Measurements from ENCODE around the gene GLB1L3.
"Not testable (repeated sequence)": the region's sequence is repeated elsewhere in the genome, so short reads cannot be mapped to it uniquely, and the experiment has no call there.

Gene GLB1L3

GRCh38 chr11:134275188-134275533, 1.0 kb upstream of the GLB1L3 start:
- DNase-seq (ENCODE audit: low spot score), result no peak

DNA sequence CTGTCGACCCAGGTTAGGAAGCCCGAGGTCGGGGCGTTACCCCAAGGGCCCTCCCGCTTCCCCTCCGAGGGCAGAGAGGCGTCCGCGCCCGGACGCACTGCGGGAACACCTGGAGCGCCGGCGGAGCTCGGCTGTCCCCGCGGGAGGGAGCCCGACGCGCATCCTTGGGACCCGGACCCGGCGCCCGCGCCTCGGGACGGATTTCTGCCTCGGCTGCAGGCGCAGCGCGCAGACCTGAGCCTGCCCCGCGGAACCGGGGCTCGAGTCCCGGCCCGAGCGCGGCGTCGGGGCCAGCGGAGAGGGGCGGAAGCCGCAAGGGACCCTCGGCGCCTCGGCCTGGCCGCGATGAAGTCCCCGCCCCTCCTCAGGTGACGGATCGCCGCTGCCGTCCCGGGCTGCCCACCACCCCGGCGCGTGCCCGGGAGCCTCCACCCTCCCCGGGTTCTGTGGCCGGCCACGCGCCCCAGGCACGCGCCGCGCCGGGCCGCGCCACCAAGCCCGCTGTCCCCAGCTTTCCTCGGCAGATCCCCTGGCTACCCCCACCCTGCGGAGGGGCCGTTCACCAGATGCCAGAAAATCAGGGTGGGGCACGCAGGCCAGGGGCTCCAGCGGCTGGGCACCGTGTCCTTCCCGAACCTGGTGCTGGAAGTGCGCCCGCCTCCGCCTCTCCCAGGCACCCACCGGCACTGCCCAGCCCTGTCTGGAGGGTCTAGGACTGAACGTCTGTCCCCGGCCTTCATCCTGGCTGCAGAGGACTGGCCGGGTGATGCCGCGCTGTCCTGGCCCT, 410 bp downstream of the GLB1L3 start:
- peak; percentile 23 for DNase-seq (ENCODE audit: low spot score)

- DNase-seq (ENCODE audit: low spot score), result peak; percentile 27
These were observed 1.2 kb downstream of the GLB1L3 start for GRCh38 chr11:134277183-134278001.

GRCh38 chr11:134278356-134278755, 2.2 kb downstream of the GLB1L3 start:
- no peak for DNase-seq (ENCODE audit: low spot score)

DNA sequence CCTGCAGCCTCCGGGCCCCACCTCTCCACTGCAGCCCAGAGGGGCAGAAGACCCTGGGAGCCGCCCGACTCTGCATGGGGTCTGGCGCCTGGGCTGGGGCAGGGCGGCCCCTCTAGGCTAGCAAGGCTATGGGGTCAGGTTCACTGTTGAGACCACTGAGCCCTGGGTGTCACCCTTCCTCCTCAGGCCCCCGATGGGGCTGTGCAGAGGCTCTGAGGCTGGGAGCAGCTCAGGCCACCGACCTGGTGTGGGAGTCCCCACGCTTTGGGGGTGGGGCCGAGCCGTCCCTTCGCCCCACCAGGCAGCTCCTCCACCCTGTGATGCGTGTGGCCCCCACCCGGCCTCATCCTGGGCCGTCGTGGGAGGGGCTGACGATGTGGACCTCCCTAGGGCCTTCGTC, 5.5 kb downstream of the GLB1L3 start:
- DNase-seq (ENCODE audit: low spot score), result not testable (repeated sequence)

DNA sequence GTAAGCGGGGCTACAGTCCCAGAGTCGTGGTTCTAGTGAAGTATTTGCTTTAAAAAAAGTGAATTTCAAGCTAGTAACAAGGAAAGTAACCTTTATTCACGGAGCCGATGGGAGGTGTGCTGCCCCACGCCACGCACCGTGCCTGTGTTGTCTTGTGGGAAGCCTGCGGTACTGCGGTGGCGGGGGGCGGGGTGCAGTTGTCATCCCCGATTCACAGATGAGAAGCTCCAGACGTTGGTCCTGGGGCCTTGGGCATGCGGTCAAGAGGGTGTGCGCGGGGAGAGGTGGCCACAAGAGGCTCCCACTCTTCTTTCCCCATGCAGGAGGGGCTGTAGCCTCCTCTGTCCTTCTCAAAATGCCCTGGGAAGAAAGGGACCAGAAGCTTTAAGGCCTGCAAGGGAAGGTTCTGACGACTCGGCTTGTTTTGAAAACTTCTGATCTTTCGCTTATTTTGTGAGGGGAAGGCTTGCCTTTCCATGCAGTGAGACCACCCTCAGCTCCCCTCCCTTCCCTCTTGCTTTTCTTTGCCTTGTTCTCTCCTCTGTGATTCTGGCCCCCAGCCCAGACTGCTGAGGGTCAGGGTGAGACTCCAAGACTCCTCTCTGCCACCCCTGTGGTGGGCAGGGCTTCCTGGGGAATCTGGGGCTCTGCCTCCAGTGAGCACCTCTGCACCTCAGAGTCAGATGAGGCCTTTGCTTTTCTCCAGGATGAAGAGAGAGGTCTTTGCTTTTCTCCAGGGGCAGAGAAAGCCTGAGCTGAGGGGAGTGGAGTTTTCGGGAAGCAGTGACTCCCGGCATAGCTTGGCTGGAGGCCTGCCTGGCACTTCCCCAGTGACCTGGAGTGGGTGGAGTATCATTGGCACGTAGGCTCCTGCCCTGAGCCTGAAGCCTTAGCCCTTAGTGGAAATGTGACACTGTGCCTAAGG, 6.2 kb downstream of the GLB1L3 start:
- no peak for DNase-seq (ENCODE audit: low spot score)

DNA sequence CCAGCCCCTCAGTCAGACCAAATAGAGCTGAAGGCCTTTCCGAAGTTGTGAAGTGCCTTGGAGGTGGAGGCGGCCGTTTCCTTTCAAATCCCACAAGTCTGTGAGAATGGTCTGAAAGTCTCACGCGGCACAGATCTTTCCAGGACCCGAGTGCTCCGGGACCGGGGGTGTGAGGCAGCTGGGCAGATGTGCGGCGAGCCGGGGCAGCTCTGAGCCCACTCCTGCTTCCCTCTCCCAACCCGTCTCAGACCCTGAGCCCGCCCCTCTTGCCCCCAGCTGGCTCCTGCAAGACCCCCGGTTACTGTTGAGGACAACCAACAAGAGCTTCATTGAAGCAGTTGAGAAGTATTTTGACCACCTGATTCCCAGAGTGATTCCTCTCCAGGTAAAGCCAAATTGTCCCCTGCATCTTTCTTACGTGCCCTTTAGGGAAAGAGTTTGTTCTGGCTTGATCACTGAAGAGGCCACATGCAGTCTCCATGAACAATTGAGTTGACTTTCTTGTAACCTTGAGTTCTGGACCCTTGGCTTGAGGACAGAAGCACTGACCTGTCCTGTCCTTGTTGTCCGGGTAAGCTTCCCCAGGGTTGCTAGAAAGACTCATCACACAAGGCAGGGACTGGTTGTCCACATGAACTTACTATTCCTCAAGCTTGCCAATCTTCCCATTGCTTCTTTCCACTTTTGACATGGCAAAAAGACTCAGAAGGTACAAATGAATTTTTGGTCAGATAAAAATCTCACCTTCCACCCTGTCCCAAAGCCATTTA, 7.5 kb downstream of the GLB1L3 start:
- DNase-seq (ENCODE audit: low spot score), result no peak

- DNase-seq (ENCODE audit: low spot score), result not testable (repeated sequence)
These were observed 8.2 kb downstream of the GLB1L3 start for GRCh38 chr11:134284349-134284748.

DNA sequence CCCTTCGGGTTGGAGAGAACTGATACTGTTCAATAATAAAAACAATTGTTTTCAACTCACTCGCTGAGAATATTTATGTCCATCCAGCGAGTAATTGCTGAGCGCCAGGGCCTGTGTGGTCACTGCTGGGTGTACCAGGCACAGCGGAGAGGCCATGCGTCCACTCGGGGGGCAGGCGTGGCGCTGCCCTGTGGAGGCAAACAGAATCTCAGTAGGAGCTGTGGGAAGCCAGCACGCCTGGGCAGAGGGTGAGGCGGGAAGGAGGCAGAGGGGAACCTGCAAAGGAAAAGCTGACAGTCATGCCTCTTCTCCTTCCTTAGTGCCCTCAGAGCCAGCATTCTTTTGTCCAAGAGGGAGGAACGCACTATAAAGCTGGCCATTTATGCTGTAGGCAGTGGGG, 11.4 kb downstream of the GLB1L3 start:
- DNase-seq (ENCODE audit: low spot score), result no peak

DNA sequence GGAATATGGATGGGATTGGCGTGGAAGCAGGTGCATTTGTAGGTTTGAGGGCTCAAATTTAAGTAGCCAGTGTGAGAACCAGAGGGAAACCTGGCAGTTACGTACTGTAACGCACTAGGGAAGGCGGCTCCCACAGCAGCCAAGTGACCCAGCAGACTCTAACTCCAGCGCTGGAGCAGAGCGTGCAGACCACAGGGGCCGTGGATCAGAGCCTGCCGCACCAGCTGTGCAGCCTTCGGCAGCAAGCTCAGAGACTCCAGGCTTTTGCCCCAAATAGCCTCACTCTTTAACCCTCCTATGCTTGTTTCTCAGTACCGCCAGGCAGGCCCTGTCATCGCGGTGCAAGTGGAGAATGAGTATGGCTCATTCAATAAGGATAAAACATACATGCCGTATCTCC, 12.3 kb downstream of the GLB1L3 start:
- DNase-seq (ENCODE audit: low spot score), result no peak

DNA sequence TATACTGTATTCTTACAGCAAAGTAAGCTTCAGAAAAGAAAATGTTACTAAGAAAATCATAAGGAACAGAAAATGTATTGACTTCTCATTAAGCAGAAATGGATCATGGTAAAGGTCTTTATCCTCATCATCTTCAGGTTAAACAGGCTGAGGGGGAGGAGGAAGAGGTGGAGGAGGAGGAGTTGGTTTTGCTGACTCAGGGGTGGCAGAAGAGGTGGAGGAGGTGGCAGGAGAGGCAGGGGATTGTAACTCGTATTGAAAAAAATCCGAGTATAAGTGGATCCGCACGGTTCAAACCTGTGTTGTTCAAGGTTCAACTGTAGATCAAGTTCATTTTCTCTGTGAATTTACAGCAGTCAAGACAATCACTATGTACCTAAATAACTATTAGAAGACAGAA, 13.0 kb downstream of the GLB1L3 start:
- no peak for DNase-seq (ENCODE audit: low spot score)

GRCh38 chr11:134289789-134290188, 13.6 kb downstream of the GLB1L3 start:
- no peak for DNase-seq (ENCODE audit: low spot score)

DNA sequence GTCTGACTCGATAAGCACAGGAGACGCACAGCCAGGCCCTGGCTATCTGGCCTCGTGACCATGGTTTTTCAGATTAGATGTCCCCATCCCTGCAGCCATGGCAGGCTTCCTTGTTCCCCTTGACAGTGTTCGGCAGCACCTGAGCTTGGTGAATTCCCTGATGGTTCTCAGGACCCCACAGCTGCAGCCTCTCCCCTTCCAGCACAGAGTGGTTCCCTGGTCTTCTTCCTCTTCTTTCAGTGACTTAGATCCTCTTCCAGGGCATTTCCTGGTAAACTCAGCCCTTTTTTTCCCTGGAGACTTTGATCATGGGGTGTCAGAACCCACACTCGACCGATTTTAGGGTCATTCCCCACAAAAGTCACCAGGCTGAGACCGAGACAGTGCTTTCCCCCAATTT, 14.5 kb downstream of the GLB1L3 start:
- DNase-seq (ENCODE audit: low spot score), result no peak

GRCh38 chr11:134291196-134291595, 15.0 kb downstream of the GLB1L3 start:
- no peak for DNase-seq (ENCODE audit: low spot score)

- no peak for DNase-seq (ENCODE audit: low spot score)
These were observed 16.5 kb downstream of the GLB1L3 start for GRCh38 chr11:134292661-134293060.

- DNase-seq (ENCODE audit: low spot score), result no peak
These were observed 17.2 kb downstream of the GLB1L3 start for GRCh38 chr11:134293119-134294113.

GRCh38 chr11:134294664-134295063, 18.5 kb downstream of the GLB1L3 start:
- DNase-seq (ENCODE audit: low spot score), result no peak

GRCh38 chr11:134312223-134312622, 36.0 kb downstream of the GLB1L3 start:
- DNase-seq (ENCODE audit: low spot score), result no peak

DNA sequence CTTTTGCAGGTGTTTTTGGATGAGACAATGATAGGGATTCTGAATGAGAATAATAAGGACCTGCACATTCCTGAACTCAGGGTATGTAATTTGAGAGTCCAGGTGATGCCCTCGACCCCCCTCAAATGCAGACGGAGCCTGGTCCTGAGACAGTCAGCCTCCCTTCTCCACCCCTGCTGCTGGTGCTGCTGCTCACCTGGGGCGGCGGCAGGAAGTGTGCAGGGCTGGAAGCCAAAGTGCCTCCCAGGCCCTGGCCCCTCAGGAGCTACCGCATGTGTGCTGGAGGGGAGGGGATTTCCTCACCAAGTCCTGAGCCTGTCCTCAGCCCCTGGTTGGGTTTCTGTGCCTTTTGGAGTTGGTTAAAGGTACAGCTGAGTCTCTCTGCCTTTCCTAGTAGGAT, 36.6 kb downstream of the GLB1L3 start:
- no peak for DNase-seq (ENCODE audit: low spot score)

DNA sequence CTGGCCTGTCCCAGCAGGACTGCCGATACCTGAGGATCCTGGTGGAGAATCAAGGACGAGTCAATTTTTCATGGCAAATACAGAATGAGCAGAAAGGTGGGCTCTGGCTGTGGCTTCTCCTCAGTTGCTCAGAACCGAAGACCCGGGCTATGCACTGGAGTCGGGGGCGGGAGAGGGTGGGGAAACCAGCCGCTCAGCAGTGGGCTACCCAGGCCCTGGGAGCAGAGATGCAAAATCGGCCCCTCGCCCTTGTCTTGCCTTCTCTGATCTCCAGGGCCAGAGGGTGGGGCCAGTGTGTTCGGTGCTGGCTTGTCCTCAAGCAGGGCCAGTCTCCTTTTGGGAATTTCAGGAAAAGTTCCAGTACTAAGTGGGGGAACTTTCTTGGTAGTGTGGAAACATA, 37.2 kb downstream of the GLB1L3 start:
- DNase-seq (ENCODE audit: low spot score), result no peak
